HG03469 (cell line): ENCODE results near the gene SPRR2E.
"Not testable (repeated sequence)": the region's sequence is repeated elsewhere in the genome, so short reads cannot be mapped to it uniquely, and the experiment has no call there.

Source experiments
- ATAC-seq: cut with Tn5 transposase; IDR thresholded peaks from one replicate; pipeline ENCODE4 v1.9.1; 2021; ENCODE audit warnings: mild to moderate bottlenecking, moderate library complexity, moderate number of reproducible peaks; ENCODE audit not compliant: unreplicated experiment

SPRR2E gene

DNA sequence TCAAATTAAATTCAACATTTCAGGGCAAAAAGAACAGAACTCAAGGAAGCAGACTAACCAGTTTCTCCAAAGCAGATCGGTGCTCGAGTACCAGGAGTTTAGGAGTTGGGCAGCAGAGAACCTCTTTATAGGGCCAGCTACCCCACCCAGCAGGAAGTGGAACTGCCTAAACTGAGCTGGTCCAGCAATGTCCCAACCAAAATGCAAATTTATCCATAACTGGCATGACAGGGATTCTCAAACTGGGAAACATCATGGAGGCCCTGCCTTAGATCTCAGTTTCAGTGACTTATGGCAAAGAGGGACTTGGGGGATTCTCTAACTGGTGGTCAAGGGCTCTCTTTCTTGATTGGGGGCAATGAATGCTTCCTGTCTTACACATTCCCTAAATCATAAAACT lies 22.8 kb downstream of the SPRR2E start, which contains the start of gene SPRR2B:
Gene SPRR2B, minus strand, starts transcription at position 101 of the 400 bp plus-strand sequence. CDS start 772 bp downstream, outside the sequence.
- no peak for ATAC-seq

DNA sequence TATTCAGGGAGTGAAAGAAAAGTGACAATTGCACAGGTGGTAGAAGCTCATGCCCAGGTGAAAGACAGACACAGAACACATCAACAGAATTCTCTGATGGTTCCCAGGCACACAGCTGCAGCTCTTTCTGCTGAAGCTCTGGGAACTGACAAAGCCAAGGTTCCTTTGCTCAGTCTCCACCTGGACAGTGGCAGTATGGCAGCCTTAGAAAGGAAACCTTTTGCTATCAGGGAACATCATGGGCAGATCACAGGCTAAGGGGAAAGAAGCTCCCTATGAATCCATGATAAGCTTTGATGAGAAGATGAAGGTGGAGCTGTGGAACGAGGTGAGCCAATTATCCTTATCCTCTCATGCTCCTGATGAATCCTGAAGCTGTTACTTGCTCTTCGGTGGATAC lies 24.1 kb downstream of the SPRR2E start:
- ATAC-seq, result no peak

DNA sequence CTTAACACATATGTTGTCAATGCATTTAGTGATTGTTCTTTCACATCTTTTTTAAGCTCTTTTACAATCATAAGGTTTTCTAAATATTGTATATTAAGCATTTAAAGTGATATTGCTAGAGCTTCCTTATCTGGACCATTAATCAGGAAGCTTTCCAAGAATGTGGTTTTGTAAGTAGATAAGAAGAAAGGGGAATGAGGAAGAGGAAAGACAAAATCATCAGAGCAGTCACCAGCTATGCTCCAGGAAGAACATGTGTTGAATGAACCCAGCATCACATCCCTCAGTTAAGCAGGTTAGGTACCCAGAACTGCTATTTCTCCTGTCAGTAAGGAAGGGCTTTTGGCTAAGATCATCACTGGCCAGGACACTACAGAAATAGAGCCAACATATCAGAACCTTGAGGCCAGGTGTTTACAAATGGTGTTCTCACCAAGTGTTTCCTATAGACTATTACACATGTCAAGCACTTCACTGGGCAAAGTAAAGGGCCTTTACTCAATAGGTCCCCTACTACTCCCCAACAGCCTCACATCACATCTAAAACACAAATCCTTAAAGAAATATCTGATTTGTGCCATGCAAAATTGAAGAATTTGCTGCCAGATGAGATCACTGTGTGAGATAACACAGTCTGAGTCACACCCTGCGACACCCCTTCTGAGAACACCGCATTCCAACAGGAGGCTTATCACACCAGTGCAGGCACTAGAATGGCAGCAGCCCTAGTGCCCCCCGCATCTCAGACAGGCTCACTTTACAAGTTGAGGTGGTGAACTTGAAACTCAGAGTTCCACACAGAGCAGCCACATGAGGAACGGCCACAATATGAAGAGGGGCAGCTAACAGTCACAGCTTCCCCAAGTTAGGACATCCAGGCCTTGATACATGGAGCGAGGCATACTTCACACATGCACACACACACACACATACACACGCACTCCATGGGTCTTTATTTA lies 35.2 kb downstream of the SPRR2E start:
- no peak for ATAC-seq

DNA sequence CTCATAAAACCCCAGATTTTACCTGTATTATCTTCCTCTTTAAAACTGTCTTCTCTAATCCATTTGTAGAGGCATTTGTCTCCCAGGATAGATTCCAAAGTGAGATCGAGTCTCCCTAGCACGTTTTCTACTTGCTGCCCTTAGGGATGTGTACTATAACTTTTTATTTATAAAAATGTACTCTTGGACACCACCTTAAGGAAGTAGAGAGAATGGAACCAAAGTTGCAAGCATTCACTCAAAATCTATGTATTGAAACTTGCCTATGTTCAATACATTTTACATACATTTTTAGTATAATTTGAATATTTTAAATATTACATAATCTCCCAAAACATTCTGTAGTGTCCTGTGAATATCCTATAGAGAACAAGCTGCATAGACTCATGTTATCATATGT lies 36.2 kb downstream of the SPRR2E start:
- no peak for ATAC-seq

DNA sequence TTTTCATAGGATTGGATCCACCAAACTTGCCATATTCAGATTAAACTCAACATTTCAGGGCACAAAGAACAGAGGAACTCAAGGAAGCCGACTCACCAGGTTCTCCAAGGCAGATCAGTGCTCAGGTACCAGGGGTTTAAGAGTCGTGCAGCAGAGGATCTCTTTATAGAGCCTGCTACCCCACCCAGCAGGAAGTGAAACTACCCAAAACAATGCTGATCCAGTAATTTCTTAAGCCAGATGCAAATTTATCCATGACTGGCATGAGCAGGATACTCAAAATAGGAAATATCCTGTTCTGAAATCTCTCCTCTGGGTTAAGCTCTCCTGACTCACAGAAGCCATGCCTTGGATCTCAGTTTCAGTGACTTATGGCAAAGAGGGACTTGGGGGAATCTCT lies 37.0 kb downstream of the SPRR2E start, which contains the start of gene SPRR2A:
Gene SPRR2A, minus strand, starts transcription at position 138 of the 400 bp plus-strand sequence. CDS start 777 bp downstream, outside the sequence.
- ATAC-seq, result no peak

DNA sequence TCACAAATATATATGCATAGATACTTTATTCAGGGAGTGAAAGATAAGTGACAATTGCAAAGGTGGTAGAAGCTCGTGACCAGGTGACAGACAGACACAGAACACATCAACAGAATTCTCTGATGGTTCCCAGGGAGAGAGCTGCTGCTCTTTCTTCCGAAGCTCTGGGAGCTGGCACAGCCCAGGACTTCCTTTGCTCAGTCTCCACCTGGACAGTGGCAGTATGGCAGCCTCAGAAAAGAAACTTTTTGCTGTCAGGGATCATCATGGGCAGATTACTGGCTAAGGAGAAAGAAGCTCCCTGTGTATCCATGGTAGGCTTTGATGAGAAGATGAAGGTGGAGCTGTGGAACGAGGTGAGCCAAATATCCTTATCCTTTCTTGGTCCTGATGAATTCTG lies 38.2 kb downstream of the SPRR2E start:
- not testable (repeated sequence) for ATAC-seq

DNA sequence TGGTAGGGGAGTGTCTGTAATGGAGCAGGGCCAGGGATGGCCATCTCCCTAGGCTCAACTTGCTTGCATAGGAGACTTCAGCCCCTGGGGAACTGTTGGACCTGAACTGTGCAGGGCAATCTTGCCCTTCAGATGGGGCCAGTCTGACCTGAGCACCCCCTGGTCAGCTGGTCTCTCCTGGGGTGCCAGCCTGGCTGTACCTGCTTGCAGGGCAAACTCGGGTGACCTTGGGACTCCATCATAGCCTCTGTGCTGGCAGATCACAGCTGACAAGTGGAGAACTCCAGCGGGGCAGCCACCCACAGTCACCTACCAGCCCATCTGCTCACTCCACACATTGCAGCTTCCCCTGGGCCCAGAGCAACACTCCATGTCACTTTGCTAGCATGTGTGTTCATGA lies 45.1 kb downstream of the SPRR2E start:
- no peak for ATAC-seq
